ENCODE measurements around the gene AGAP3.

AGAP3 gene

GRCh38 chr7:151088019-151088855 is 2.0 kb downstream of the AGAP3 start:
- peak; percentile 31 for DNase-seq (ENCODE audit: low spot score)

GRCh38 chr7:151088856-151089699 is 2.8 kb downstream of the AGAP3 start:
- peak; percentile 47 for DNase-seq (ENCODE audit: low spot score)

GRCh38 chr7:151089893-151090730 is 3.8 kb downstream of the AGAP3 start:
- DNase-seq (ENCODE audit: low spot score) = no peak

GRCh38 chr7:151091003-151091402 is 4.7 kb downstream of the AGAP3 start:
- DNase-seq (ENCODE audit: low spot score) = no peak

GRCh38 chr7:151091431-151091830 is 5.2 kb downstream of the AGAP3 start:
- DNase-seq (ENCODE audit: low spot score) = peak; percentile 27

- no peak for DNase-seq (ENCODE audit: low spot score)
Observed at GRCh38 chr7:151091988-151092387, 5.7 kb downstream of the AGAP3 start.

- no peak for DNase-seq (ENCODE audit: low spot score)
Observed at GRCh38 chr7:151093748-151094147, 7.5 kb downstream of the AGAP3 start.

GRCh38 chr7:151094675-151095074 is 8.4 kb downstream of the AGAP3 start:
- DNase-seq (ENCODE audit: low spot score) = peak; percentile 81

GRCh38 chr7:151095123-151095797 is 9.0 kb downstream of the AGAP3 start:
- no peak for DNase-seq (ENCODE audit: low spot score)

- peak; percentile 45 for DNase-seq (ENCODE audit: low spot score)
Observed at GRCh38 chr7:151095828-151096475, 9.7 kb downstream of the AGAP3 start.

GRCh38 chr7:151099486-151100211 is 13.4 kb downstream of the AGAP3 start:
- DNase-seq (ENCODE audit: low spot score) = no peak

GRCh38 chr7:151100921-151101320 is 14.6 kb downstream of the AGAP3 start:
- DNase-seq (ENCODE audit: low spot score) = no peak

GRCh38 chr7:151101621-151102396 is 15.5 kb downstream of the AGAP3 start:
- DNase-seq (ENCODE audit: low spot score) = no peak

- DNase-seq (ENCODE audit: low spot score) = no peak
Observed at GRCh38 chr7:151102991-151103390, 16.7 kb downstream of the AGAP3 start.

- no peak for DNase-seq (ENCODE audit: low spot score)
Observed at GRCh38 chr7:151103973-151104372, 17.7 kb downstream of the AGAP3 start.

- DNase-seq (ENCODE audit: low spot score) = no peak
Observed at GRCh38 chr7:151104411-151105235, 18.3 kb downstream of the AGAP3 start.

- DNase-seq (ENCODE audit: low spot score) = no peak
Observed at GRCh38 chr7:151107882-151108281, 21.6 kb downstream of the AGAP3 start.
